HG03175 (cell line): Measurements from ENCODE around the gene RASL12.
"Not testable (repeated sequence)": the region's sequence is repeated elsewhere in the genome, so short reads cannot be mapped to it uniquely, and the experiment has no call there.

Experiments used
- ATAC-seq: cut with Tn5 transposase; IDR thresholded peaks from one replicate; pipeline ENCODE4 v1.9.1; 2021; ENCODE audit warnings: mild to moderate bottlenecking, moderate library complexity; ENCODE audit not compliant: unreplicated experiment

Gene RASL12

DNA sequence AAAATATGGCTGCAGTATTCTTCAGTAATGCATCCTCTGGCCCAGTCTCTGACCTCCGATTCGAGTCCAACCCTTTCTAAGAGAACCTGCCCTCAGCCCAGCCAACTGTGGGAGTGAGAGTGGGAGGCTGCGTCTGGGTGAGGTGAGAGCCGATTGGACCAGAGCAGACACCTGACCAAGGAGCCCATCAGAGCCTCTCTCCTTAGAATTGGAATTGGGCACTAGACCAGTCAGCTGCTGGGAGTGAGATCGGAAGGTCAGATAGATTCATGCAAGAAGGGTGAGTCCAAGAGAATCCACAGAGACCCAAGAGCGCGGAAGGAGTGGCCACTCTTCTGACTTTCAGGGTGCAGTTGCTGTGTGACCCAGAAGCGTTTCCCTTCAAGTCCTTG lies 10.2 kb downstream of the RASL12 start:
- no peak for ATAC-seq

DNA sequence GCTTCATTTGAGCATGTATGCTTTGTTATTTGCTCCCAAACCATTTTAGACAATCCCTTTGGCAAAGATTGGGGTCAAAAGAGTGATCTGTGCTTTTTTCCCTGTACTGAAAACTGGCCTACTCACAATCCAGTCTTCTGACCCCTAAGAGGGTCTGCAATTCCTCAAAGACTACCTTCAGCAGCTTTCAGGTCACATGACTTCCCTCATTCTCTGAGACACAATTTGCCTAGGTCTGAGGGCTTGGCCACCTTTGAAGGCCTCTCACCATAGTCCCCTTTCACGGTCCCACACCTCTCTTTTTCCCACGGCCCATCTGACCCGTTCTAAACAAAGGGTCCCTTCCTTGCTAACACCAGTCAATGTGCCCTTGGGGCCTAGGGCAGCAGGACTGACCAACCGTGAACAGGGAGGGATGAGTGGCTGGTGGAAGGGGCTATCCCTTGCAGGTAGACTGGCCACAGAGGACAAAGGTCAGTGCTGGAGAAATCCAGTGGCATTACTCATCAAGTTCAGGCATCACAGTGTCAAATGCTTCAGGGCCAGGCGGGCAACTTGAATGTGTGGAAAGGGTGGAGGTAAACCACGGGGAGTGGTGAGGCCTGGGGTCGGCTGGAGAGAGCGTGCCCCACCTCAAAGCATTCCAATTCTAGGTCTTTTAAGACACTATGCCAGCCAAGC lies 10.8 kb downstream of the RASL12 start:
- ATAC-seq: no peak

DNA sequence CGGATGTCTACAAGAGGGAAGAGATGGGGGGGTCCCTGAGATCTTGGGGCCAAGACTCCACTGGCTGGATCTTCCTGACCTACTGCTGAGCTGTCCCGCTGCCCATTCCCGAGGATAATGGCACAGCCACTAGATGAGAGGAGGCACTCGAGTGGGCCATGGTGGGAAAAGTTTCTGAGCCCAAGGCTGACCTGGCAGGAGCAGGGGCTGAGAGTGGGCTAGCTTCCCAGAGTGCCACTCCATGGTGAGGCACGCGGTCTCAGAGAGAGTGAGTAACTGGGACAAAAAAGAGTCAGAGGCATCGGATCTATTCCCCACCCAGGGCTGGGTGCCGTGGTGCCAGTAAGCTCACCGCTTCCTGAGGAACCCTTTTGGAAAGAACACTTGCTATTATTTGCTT lies 11.7 kb downstream of the RASL12 start:
- no peak for ATAC-seq

DNA sequence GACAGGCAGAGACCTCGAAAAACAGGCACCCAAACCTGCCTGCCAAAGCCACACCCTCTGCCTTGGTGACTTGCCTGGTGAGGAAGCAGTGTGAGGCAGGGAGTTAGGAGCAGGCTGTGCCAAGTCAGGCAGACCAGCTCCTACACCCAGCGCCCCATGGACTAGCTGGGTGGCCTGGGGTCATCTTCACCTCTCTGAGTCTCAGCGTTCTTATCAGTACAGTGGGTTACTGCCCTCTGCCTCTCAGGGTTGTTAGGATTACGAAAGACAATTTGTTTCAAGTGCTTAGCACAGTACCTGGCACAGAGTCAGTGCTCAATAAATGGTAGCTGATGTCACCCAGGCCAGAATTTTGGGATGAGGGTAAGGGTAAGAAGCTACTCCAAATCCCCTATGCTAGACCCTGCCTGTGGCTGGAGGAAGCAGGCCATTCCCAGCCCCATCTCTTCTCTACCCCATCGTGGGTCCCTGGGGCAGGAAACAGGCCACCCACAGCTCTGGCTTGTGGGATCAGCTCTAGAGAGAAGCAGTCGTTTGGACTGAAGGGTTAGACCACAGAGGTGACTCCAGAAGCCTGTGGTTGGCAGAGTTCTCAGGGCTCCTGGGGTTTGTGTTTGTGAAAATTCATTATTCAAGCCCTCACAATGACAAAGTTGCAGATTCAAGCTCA lies 12.5 kb downstream of the RASL12 start:
- no peak for ATAC-seq

DNA sequence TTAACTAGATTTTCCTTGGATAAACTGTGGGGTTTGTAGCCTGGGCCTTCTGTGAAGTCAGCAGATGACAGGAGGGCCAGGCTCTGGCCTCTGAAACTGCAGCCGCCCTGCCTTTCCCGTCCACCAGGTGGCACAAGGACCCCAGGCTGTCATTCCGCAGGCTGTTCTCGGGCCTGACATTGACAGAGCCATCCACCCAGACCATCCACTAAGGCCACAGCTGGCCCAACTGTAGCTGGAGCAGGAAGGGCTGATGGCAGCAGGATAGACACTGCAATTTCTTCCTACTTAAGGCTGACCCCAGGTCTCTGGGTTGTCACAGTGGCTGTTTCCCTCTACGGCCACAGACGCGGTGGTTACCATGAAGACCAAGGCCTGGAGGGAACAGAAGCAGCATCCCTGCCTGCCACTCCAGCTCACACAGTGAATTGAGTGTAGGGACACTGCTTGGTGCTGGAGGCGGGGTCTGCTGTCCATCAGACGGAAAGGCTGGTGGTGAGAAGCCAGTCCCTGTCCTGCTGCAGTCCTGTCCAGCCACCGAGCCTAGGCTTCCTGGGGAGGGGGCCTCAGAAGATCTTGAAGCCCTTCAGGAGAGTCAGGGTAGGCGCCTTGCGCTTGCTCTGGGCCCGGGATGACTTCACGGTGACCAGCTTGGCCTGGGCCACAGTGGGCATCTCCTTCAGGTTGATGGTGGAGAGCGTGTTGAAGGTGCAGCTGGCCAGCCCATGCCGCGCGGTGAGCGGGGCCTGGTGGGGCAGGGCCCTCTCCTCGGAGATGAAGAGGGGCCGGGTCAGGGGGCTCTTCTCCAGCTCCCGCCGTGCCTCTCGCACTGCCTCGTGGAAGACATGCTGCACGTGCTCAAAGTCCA lies 13.2 kb downstream of the RASL12 start:
- no peak for ATAC-seq

DNA sequence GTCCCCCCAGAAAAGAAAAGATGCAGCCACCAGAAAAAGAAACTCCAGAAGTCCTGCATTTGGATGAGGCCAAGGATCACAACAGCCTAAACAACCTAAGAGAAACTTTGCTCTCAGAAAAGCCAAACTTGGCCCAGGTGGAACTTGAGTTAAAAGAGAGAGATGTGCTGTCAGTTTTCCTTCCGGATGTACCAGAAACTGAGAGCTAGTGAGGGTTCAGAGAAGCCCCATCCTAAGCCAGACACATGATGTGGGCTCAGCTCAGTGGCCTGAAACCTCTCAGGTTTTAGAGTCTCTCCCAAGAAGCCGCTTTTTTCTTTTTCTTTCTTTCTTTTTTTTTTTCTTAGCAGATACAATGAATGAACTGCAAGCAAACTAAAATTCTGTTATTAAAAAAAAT lies 14.8 kb downstream of the RASL12 start:
- no peak for ATAC-seq

DNA sequence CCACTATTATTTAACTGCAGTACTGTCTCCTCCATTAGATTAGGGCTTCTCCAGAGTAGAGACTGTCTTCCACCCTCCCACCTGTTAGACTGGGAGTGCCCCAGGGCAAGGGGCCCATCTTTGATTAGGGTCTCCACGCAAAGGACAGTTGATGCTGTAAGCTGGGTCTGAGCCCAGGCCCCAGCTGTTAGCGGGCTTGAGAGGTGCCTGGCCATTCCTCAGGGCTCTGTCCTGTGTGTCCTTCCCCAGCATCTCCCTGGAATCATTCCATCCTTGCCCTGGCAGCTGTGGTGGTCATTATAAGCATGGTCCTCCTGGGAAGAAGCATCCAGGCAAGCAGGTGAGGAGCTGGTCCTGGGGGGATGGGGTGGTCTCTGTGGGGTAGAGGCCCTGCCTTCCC lies 16.5 kb downstream of the RASL12 start:
- ATAC-seq: no peak

DNA sequence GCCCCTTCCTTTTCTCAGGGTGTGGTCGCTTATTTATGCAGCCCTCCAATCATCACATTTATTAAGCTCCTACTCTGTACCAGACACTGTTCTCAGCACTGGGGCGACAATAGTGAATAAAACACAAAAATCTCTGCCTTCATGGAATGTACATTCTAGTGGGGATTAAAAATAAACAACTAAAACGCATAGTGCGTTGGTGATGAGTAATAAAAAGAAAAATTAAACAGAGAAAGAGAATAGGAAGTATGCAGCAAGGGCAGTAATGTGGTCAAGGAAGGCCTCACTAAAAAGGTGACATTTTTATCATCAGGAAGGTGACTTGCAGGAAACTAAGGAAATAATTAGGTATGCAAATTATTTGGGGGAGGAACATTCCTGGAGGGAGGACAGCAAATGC lies 17.5 kb downstream of the RASL12 start:
- no peak for ATAC-seq

DNA sequence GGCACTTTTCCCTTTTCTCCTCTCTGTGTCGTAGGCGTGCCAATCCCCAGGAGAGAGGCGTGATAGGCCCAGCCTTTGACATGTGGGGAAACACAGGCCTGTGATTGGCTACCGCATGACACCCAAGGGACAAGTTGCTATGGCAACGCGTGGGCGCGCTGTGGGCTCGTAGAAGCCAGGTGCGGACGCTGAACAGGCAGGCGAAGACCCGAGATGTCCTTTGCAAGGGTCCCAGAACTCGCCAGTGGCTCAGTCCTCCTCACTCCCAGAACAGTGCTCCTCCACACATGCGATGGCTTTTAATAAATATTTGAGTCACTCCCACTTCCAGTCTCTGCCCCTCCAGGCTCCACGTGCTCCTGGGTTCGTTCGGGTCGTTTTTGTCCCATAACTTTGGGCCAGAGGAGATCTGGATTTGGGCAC lies 18.4 kb downstream of the RASL12 start:
- ATAC-seq: peak; percentile 88

DNA sequence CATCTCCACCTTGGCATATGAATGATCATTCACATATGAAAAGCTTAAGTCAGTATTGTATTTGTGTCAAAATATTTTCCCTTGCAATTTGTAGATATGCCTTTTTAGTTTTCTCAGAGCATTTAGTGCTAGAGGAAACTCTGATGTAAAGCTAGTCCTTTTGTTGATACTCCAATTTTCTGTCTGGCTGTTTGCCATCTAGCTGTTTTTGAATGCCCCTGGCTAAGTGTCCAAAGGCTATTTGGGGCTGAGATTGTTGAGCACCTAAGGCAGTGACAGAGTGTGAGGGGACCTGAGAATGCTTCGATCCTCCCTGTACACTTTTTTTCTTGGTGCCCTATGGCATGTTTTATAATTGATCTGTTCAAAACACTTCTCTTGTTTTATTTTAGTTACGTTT lies 19.6 kb downstream of the RASL12 start:
- no peak for ATAC-seq

DNA sequence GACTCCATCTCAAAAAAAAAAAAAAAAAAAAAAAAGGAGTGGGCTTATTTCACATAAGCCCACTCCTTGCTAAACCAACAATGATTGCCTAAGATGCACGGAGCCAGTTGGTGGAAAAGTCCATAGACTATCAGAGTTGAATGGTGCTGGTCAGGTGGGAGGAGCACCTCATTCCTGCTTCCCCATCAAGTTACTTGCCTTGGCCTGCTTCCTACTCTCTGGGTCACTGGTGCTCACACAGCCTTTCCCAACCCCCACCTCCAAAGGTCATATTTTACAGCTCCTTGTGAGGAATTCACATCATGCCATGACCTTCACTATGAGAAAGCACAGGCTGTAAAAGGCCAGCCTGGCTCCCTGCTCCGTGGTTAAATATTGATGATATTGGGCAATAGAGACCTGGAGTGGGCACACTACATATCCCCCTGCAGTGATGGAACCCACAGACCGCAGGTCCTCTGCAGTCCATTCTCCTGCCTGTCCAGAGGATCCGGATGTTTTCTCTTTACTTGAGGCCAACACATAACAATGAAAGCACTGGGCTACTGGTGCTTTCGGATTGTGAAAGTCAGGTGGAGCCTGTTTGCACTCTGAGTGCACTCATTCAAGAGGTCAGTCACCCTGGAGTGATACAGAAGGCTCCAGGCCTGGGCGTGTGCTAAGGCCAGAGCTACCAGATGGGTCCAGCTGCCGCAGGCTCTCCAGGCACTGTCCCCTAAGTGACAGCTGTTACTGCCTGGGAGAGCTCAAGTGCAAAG lies 22.9 kb downstream of the RASL12 start, which contains the start of gene SLC51B:
Gene SLC51B, plus strand, starts transcription at position 664 of the 758 bp plus-strand sequence. CDS start 4,618 bp downstream, outside the sequence.
- no peak for ATAC-seq

DNA sequence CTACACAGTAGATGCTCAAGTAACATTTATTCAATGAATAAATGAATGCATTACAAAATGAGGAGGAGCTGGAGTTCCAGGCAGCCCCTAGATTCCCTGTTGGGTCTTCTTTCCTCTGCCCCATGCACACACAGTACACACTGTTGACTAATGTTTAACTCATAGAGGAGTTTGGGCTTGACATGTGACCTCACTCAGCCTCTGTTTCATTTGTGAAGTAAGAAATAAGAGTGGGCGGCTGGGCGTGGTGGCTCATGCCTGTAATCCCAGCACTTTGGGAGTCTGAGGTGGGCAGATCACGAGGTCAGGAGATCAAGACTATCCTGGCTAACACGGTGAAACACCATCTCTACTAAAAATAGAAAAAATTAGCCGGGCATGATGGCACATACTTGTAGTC lies 23.6 kb downstream of the RASL12 start:
- not testable (repeated sequence) for ATAC-seq

DNA sequence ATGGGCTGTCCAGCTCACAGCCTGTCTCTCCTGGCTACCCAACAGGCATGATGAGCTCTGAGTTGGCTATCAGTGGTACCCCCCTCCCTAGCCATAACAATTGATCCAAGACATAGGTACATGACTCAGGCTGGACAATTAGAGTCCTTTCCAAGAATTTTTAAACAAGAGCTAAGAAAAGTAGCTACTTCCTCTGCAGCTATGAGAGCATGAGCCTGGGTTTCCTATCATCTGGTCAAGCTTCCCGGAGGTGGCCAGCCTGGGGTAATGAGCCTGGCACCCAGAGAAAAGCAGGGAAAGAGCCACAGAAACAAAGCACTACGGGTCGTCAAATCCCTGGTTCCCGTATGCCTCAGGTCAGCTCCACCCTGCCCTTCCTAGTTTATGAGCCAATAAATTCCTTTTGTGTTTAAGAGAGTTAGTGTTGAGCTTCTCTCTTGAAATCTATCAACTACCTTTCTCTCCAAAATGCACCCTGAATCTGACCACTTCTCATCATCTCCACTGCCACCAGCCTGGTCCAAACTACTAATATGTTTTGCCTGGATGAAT lies 24.9 kb downstream of the RASL12 start:
- no peak for ATAC-seq

DNA sequence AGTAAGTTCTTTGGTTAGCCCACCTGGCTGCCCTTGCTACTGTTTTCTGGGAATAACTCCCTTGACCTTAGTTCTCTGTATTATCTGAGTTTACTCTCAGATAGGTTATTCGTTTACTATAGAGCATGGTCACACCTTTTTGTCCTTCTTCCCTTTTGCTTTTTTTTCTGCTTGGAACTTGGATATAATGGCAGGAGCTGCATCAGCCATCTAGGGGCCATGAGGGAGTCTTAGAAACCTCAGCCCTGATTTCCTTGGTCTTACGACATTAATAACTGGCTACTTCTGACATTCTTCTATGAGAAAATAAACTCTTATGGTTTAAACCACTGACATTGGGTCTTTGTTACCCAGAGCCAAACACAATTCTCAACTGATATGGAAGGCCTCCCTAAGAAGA lies 26.0 kb downstream of the RASL12 start:
- no peak for ATAC-seq

DNA sequence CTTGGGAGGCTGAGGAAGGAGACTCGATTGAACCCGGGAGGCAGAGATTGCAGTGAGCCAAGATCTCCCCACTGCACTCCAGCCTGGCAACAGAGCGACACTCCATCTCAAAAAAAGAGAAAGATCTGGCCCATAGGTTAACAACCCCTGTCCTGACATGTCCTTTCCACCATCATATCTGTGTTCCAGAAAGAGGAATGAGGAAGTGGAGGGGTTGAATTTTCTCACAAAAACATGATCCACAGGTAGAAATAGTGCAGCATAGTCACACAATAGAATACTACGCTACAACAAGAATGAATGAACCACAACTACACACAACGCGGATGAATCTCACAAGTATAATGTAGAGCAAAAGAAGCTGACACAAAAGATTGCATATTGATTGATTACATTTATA lies 27.3 kb downstream of the RASL12 start:
- no peak for ATAC-seq

DNA sequence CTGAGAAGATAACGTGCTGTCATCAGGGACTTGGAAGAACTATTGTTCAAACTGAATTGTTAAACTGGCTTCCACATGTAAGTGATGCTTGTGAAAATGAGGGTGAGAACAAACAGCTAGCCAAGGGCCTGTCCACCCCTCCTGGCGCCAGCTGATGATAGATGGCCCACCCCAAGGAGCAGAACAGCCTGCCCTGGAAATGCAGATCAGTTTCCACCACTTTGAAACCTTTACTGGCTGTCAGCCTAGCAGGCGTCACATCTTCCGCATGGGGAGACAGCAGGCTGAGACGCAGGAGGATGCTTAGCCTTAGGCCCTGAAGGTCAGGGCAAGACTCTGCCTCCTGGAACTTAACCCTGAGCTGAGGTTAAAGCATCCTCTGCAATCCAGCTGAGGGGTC lies 29.0 kb downstream of the RASL12 start:
- no peak for ATAC-seq

DNA sequence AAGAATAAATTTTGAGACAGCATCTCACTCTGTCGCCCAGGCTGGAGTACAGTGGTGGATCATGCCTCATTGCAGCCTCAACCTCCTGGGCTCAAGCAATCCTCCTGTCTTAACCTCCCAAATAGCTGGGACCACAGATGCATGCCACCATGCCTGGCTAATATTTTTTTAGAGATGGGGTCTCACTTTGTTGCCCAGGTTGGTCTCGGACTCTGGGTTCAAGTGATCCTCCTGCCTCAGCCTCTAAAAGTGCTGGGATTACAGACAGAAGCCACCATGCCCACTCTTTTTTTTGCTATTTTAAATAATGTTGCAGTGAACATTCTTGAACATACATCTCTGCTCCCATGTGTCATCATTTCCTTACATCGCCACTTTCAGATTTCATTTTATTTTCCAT lies 29.4 kb downstream of the RASL12 start:
- ATAC-seq: no peak

DNA sequence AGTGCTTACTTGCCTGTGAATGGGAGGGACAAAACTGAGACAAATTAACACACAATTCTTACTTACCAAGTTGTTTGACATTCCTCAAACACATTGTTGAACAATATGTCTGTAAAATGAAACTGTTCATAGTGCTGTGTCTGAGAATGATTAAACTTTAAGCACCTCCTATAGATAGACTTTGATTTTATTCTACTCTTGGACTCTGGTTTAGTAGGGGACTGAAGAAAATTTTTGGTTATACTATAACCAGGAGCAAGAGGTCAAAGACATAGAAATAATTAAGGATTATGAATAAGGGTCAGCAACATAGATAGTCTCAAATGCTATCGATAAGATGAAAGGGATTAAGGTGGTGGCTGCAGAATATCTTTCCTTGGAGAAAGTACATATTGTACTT lies 30.5 kb downstream of the RASL12 start:
- ATAC-seq: no peak

DNA sequence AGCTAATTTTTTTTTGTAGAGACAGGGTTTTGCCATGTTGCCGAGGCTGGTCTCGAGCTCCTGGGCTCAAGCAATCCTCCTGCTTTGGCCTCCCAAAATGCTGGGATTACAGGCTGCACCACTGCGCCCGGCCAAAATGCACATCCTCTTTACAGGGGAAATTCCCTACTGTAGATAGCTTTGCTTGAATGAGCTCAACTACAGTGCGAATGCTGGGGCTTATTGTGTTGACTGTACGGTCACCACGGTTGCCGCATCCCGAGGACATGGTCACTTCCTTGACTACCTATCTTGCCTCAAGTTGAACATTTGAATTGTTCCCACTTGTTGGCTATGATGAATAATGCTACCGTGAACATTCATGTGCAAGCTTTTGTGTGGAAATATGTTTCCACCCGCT lies 33.1 kb downstream of the RASL12 start:
- ATAC-seq: no peak

DNA sequence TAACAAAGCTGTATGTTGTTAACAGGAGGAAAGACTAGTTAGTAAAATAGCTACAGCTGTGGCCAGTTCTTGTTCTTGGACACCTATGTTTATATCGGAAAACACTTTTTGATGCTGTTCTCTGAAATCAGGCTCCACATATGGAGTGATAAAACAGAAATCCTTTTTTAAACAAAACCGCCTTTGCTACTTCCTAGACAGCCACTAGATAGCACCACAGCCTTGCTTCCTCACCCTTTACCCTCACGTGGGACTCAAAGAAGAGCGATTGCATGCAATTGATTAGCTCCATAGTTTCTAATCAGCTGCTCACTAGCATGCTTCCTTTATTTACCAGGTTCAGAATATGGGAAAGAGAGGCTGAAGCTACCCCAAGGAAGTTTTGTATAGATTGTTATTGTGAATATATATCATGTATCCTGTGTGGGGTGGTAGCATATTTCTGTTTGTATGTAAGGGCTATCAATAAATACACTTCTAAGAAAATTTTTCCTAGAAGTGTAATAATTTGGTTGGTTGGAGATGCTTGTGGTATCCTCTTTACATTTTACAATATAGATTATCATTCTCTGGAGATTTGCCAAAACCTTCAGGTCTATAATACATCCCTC lies 34.0 kb downstream of the RASL12 start:
- no peak for ATAC-seq
